GDM1 (cell line): ENCODE measurements around the gene PPFIBP2.

Experiments used
- DNase-seq: peaks from one replicate; lab custom pipeline; 2025; lab: John Stamatoyannopoulos, UW

Gene PPFIBP2

GRCh38 chr11:7552666-7553065 is 38.9 kb downstream of the PPFIBP2 start:
- DNase-seq = no peak

GRCh38 chr11:7555052-7555699 is 41.4 kb downstream of the PPFIBP2 start:
- DNase-seq = no peak

DNA sequence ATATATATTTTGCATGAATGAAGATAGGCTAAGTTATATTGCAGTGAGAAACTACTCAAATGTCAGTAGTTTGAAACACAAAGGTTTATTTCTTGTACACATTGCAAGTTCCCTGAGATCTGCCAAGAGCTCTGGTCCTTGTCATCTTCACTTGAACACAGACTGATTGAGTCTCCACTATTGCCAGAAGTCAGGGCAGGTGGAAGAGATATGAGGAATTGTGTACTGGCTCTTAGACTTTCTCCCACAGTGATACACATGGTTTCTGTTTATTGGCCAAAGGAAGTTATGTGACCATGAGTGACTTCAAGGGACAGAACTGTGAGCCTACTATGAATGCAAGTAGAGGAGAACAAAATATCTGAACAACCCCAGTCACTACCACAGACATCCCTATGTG is 44.2 kb downstream of the PPFIBP2 start:
- no peak for DNase-seq

DNA sequence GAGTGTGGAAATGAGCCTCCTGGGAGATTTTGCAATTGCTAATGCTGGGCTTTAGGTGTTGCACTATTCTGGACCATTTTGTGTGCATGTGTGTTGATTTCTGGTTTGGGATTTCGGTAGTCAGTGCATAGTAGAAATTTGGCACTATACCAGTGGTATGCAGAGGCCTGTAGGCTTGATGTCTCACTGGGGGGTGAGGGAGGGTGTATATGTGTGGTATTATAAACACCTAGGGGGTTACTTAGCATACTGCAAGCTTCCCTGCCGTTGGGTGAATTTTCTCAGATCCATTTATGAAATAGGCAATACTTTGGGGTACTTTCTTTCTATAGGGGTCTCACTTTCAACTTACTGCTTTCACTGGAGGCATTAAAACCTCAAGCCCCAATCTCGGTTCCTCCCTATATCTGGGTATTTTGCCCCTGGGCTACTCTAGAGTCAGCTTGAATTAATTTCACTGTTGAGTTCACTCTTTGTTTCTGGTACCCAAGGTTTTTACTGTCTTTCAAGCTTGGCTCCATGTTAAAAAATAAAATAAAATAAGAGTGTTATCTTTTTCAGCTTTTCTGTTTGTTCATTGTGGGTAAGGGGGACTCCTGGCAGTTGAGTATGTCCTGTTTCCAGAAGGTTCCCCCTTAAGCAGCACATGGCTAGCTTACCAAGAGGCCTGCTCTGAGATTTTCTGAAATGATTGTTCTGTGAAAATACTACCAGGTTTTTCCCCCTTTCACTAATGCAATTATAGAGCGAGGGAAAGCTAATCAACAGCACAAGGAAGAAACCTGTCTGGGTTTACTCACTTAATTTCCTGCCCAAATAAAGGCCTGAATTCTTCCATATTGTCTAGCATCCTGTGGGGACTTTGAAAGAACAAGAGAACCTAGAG is 45.8 kb downstream of the PPFIBP2 start:
- DNase-seq = no peak

GRCh38 chr11:7561562-7561961 is 47.8 kb downstream of the PPFIBP2 start:
- no peak for DNase-seq

- DNase-seq = no peak
Measured at GRCh38 chr11:7563281-7563680, 49.5 kb downstream of the PPFIBP2 start.

DNA sequence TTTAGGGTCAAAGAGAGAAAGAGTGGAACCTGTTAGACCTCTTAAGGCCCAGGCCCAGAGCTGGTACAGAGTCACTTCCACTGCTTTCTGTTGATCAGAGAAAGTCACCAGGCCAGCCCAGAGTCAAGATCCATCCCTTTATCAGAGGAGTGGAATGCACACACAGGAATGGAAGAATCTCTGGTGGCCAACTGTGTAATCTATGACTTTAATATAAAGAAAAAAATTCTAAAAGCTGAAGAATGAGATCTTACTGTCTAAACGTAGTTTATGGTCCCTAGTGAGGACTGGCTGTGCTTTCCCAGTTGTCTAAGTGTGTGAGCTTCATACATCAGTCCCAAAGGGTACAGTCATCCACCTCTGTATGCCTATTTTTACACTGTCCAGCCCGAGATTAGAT is 51.0 kb downstream of the PPFIBP2 start:
- no peak for DNase-seq

DNA sequence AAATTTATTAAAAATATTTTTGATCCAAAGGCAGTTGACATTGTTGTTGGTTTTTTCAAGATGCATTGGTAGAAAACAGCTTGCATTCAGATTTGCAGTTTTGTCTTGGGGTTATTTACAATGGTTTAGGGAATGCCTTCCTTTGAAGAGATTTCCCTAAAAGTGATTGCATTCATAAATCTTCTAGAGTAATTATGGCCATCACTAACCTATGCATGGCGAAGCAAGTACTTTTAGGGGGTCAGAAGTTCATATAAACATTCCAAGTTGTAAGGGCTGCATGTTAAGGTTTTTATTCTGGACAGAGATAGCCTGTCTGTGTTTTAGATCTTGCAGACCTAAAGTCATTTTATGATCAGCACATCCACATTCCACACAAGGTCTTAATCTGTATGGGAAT is 53.5 kb downstream of the PPFIBP2 start:
- DNase-seq = no peak

- no peak for DNase-seq
Measured at GRCh38 chr11:7569044-7569443, 55.2 kb downstream of the PPFIBP2 start.

DNA sequence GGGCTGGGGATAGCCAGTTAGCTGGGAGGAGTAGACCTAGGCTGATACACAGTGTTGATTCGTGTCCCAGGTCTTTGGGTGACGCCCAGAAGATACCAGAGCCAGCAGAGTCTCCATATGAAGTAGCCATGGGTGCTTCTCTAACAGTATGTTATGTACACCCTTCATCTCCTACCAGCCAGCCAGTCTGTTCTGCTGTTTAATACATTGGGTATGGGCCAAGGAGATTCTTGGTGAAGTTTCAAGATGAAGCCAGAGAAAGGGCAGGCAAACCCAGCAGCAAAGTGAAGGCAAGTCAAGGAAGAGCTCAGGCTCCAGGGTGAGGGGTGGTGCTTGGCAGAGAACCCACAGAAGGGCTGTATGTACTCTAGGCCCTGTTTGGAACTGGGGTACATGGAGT is 56.4 kb downstream of the PPFIBP2 start:
- DNase-seq = no peak

- no peak for DNase-seq
Measured at GRCh38 chr11:7570938-7571521, 57.2 kb downstream of the PPFIBP2 start.

DNA sequence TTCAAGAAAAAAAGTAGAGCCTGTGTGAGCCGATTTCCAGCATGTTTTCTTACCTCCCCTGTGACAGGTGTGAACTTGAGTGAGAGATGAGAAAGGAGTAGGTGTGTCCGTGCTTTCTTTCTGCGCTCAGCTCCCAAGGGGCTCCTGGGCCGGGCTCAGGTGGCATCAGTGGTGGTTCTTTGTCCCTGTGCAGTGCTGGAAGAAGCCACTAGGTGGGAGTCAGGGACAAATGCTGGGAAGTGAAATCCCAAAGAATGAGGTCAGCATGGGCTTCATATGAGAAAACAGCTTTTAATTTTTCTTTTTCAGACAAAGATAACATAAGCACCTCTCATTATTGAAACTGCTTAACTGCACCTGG is 57.8 kb downstream of the PPFIBP2 start:
- no peak for DNase-seq

DNA sequence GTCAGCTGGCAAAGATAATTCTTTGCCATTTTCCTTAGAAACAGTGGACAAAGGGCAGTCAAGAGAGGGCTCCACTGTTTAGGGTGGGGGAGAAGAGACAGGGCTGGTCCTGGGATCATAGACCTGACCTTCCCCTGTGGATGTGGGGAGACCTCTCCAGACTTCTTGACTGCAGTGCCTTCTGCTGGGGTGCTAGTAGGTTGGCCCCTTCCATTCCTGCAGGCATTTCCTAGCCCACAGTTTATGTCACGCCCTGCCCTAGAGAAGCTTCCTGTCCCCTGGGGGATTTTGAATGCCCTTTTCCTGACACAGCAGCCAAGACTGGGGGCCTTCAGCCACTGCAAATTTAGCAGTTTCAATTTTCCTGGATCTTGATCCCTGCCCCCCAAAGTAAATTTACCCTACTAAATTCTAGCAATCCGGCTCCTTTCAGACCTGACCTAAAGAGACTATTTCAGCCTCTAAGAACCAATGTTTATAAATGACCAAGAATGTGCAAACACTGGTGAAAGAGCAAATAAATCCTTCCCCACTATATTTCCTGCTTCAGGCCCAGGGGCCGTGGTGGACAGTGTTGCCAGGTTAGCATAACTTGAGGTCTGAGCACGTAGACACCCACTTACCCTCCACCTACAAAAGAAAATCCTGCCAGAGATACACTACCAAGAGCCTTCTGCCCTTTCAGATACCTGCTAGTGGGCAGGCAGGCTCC is 58.4 kb downstream of the PPFIBP2 start:
- no peak for DNase-seq

DNA sequence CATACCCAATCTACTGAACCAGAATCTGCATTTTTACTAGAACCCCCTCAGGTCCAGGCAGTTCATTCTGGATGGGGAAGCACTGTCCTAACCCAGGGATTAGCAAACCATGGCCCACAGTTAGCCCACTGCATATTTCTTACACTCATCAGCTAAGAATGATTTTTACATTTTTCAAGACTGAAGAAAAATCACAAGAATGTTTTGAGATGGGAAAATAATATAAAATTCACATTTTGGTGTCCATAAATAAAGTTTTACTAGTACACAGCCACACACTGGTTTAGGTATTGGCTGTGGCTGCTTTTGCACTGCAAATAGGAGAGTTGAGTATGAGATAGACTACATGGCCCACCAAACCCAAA is 59.4 kb downstream of the PPFIBP2 start:
- no peak for DNase-seq

GRCh38 chr11:7573558-7574296 is 59.9 kb downstream of the PPFIBP2 start:
- no peak for DNase-seq

DNA sequence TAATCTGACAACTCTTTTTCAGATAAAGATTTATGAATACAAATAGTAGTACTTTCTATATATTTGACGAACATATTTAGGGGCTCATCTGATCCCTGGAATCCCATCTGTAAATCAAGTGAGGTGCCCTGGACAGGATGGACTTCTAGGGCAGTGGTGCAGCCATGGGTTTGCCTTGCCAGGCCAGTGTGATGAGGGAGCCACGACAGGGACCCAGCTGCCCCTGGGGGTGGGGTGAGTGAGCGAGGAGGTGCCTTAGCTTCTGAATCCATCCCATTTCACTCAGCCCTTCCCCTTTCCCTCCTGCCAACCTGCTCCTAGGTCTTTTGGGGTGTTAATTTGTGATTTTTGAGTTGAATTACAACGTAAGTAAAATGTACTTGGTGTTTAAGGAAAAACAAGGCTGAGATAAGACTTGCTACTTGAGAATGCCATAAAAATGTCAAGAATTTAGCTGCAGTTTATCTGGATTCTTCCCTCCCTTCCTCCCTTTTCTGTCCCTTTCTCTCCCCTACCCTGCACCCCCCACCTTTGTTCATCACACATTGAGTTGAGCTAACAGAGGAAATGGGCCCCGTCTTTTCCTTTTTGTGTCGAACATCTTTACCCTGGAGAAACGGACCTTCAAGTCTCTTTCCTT is 60.8 kb downstream of the PPFIBP2 start:
- DNase-seq = no peak

DNA sequence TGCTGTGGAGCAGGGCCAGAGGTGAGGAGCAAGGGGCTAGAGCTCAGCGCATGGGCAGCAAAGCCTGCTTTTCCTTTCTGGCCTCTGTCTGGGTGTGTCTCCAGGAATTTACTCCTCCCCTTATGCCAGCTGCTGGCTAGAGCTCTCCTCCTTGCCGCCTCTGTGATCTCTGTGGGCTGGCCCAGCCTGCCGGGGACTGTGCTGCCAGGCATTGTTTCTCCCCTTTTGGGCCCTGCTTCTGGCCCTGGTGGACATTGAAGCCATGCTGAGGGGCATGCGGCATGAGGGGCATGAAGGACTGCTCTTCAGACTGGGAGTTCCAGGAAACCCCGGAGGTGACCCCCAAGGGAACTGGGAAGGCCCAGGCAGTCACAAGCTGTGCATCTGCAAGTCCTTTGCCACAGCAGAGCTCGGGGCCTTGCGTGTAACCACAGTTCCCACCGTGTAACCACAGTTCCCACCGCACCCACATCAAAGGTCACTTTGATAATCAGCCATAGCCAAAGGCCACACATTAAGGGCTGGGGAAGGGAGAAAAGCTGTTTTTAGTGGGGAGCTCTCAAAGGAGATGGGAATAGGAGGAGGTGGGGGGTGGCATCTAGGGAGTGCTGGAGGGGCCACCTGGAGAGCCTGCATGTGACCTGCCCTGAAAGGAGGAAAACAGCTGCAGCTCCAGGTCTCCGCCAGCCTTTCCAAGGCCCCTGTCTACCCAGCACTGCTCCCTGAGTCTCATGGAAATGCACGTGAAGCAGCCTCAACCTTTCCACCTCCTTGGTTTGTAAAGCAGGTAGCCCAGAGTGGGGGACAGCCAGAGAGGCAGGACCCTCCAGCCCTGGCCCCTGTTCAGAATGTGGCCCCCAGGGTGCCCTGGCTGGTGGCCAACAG is 62.3 kb downstream of the PPFIBP2 start:
- no peak for DNase-seq

- no peak for DNase-seq
Measured at GRCh38 chr11:7576726-7577290, 63.0 kb downstream of the PPFIBP2 start.

DNA sequence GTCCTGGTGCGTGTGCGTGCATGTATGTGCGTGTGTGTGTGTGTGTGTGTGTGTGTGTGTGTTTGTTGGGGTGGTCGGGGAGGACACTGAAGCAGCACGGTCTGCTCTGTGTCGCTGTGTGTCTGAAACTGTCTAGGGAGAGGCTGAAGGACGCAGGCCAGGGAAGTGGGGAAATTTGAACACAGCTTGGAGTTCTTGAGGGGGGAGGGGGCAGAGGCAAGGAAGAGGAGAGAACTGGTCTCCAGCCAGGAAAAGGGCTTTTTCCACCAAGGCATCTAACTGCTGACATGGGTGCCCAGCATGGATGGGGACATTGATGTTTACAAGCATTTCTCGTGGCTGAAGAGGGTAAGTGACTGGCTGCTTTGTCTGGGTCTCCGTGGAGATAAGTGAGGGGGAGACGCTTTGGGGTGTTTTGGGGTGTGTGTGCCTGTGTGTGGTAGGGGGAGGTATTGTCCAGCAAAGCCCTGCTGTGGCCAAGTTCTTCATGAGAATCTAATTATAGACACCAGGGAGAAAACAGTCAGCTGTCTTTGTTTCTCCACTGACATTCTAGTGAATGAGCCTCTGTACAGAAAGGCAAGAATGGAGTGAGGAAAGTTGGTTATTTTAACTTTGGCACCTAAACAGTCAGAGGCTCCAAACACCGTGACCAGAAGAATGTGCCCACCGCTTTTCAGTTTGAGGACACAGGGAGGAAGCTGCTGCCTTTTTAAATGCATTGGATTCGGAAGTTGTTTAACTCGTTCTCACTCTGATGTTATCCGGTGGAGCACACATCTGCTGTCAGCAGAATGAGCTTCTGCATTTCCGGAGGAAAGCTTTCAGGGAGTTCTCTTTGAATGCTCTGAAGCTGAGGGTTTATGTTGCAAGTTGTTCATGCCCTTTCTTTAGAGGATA is 63.7 kb downstream of the PPFIBP2 start:
- DNase-seq = peak; percentile 19
